Measurements from ENCODE around the gene CNGB1.

DNA sequence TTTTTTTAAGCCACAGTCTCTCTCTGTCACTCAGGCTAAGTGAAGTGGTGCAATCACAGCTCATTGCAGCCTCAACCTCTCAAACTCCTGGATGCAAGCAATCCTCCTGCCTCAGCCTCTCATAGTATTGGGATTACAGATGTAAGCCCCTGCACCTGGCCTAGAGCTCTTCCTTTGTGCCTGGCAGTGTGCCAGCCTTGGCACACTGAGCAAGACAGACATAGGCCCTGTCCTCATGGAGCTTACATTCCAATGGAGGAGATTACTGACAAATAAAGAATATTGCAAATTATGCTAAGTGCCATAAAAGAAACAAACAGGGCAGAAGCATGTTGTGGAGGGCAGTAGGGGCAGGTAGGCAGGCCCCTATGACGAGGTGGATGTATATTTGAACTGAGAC is 920 bp upstream of the CNGB1 start:
- TF ChIP-seq CTCF (conservative IDR thresholded peaks at IDR 0.05; ENCODE audit: low read length), result no peak
- no peak for TF ChIP-seq EZH2phosphoT487 (IDR thresholded peaks at IDR 0.05; ENCODE audit: borderline replicate concordance, low read depth, low read length)

Measured in OCI-LY7 (cell line).